ENCODE results near the gene QDPR. TPM values are rescaled to one million over a fixed set of nuclear protein-coding genes. Genes with fewer than 3 reads are reported as not detected.

The QDPR gene
- total RNA-seq, 1 donor from 2014 or later: 53.6 TPM

GRCh38 chr4:17546678-17547077 is 34.8 kb upstream of the QDPR start:
- no peak overlapping the region for H3K27ac ChIP-seq (ENCODE audit: low read depth, low read length)
- H3K9ac ChIP-seq (ENCODE audit: low read length): no peak overlapping the region
- Mint-ChIP-seq H3K36me3 (ENCODE audit: low read depth, unreplicated experiment) (no peaks in the 10 kb centered on the region), H3K27me3 (ENCODE audit: low read depth, unreplicated experiment) (no peaks in the 10 kb centered on the region), H3K4me1 (ENCODE audit: low read depth, unreplicated experiment) (no peaks in the 10 kb centered on the region), H3K4me3 (ENCODE audit: unreplicated experiment) (no peak overlapping the region), H3K9me3 (ENCODE audit: unreplicated experiment) (no peaks in the 10 kb centered on the region), H3K27ac (ENCODE audit: unreplicated experiment) (no peak overlapping the region)
- no peaks in the 10 kb centered on the region for H3K36me3 ChIP-seq (ENCODE audit: insufficient read depth, low read length)
- H4K20me1 ChIP-seq (ENCODE audit: insufficient read depth, low read length): no peaks in the 10 kb centered on the region
- H3K9me3 ChIP-seq (ENCODE audit: insufficient read depth, low read depth, low read length): no peaks in the 10 kb centered on the region
- no peak for TF ChIP-seq CTCF (IDR thresholded peaks at IDR 0.05; ENCODE audit: insufficient read depth, low read depth, low read length)
- no peak overlapping the region for H2AFZ ChIP-seq (ENCODE audit: low read depth, low read length)
- DNase-seq (ENCODE audit: low read depth) (no peak), FAIRE-seq (no peak)
- H3K4me1 ChIP-seq (ENCODE audit: insufficient read depth, low read length): no peaks in the 10 kb centered on the region
- no peaks in the 10 kb centered on the region for H3K79me2 ChIP-seq (ENCODE audit: insufficient read depth, low read length)
- H3K4me2 ChIP-seq (ENCODE audit: low read length): no peak overlapping the region
- no peaks in the 10 kb centered on the region for H3K27me3 ChIP-seq (ENCODE audit: insufficient read depth, low read length)
- no peak overlapping the region for H3K4me3 ChIP-seq (ENCODE audit: insufficient read depth, low read depth, low read length)

- H3K9me3 Mint-ChIP-seq (ENCODE audit: unreplicated experiment): no peaks in the 10 kb centered on the region
- no peaks in the 10 kb centered on the region for H3K4me1 Mint-ChIP-seq (ENCODE audit: low read depth, unreplicated experiment)
- H3K4me3 Mint-ChIP-seq (ENCODE audit: unreplicated experiment): no peak overlapping the region
- H3K27me3 ChIP-seq (ENCODE audit: insufficient read depth, low read length): no peaks in the 10 kb centered on the region
- FAIRE-seq: no peak
- H3K27ac Mint-ChIP-seq (ENCODE audit: unreplicated experiment): no peak overlapping the region
- H3K36me3 Mint-ChIP-seq (ENCODE audit: low read depth, unreplicated experiment): no peaks in the 10 kb centered on the region
- H3K27ac ChIP-seq (ENCODE audit: low read depth, low read length): no peak overlapping the region
- no peak for DNase-seq (ENCODE audit: low read depth)
- H3K9me3 ChIP-seq (ENCODE audit: insufficient read depth, low read depth, low read length): no peaks in the 10 kb centered on the region
- no peak overlapping the region for H3K4me3 ChIP-seq (ENCODE audit: insufficient read depth, low read depth, low read length)
- H4K20me1 ChIP-seq (ENCODE audit: insufficient read depth, low read length): no peaks in the 10 kb centered on the region
- no peak overlapping the region for H2AFZ ChIP-seq (ENCODE audit: low read depth, low read length)
- no peak overlapping the region for H3K4me2 ChIP-seq (ENCODE audit: low read length)
- no peaks in the 10 kb centered on the region for H3K79me2 ChIP-seq (ENCODE audit: insufficient read depth, low read length)
- no peak overlapping the region for H3K9ac ChIP-seq (ENCODE audit: low read length)
- no peaks in the 10 kb centered on the region for H3K27me3 Mint-ChIP-seq (ENCODE audit: low read depth, unreplicated experiment)
- no peaks in the 10 kb centered on the region for H3K4me1 ChIP-seq (ENCODE audit: insufficient read depth, low read length)
- no peak for TF ChIP-seq EZH2 (IDR thresholded peaks at IDR 0.05; ENCODE audit: insufficient read depth, low read length)
- TF ChIP-seq CTCF (IDR thresholded peaks at IDR 0.05; ENCODE audit: insufficient read depth, low read depth, low read length): no peak
- no peaks in the 10 kb centered on the region for H3K36me3 ChIP-seq (ENCODE audit: insufficient read depth, low read length)
Measured at GRCh38 chr4:17546222-17546621, 34.3 kb upstream of the QDPR start.

GRCh38 chr4:17545374-17546140 is 33.7 kb upstream of the QDPR start:
- TF ChIP-seq CTCF (IDR thresholded peaks at IDR 0.05; ENCODE audit: insufficient read depth, low read depth, low read length) (no peak), EZH2 (IDR thresholded peaks at IDR 0.05; ENCODE audit: insufficient read depth, low read length) (no peak)
- no peak overlapping the region for H3K27ac Mint-ChIP-seq (ENCODE audit: unreplicated experiment)
- no peaks in the 10 kb centered on the region for H3K36me3 Mint-ChIP-seq (ENCODE audit: low read depth, unreplicated experiment)

More at GRCh38 chr4:17545374-17546140, 33.7 kb upstream of the QDPR start:
- Histone ChIP-seq H3K9me3 (ENCODE audit: insufficient read depth, low read depth, low read length) (no peaks in the 10 kb centered on the region), H3K4me2 (ENCODE audit: low read length) (no peak overlapping the region), H3K27me3 (ENCODE audit: insufficient read depth, low read length) (no peaks in the 10 kb centered on the region), H3K36me3 (ENCODE audit: insufficient read depth, low read length) (no peaks in the 10 kb centered on the region), H2AFZ (ENCODE audit: low read depth, low read length) (no peak overlapping the region), H3K27ac (ENCODE audit: low read depth, low read length) (no peak overlapping the region), H3K4me1 (ENCODE audit: insufficient read depth, low read length) (no peaks in the 10 kb centered on the region), H4K20me1 (ENCODE audit: insufficient read depth, low read length) (no peaks in the 10 kb centered on the region), H3K4me3 (ENCODE audit: insufficient read depth, low read depth, low read length) (no peak overlapping the region), H3K79me2 (ENCODE audit: insufficient read depth, low read length) (no peaks in the 10 kb centered on the region), H3K9ac (ENCODE audit: low read length) (no peak overlapping the region)
- Mint-ChIP-seq H3K27me3 (ENCODE audit: low read depth, unreplicated experiment) (no peaks in the 10 kb centered on the region), H3K4me3 (ENCODE audit: unreplicated experiment) (no peak overlapping the region), H3K4me1 (ENCODE audit: low read depth, unreplicated experiment) (no peaks in the 10 kb centered on the region), H3K9me3 (ENCODE audit: unreplicated experiment) (no peaks in the 10 kb centered on the region)
- DNase-seq (ENCODE audit: low read depth): no peak
- no peak for FAIRE-seq

Data from astrocyte (in vitro differentiated cells and primary cell).